ENCODE results near the gene GDA. TPM values are rescaled to one million over a fixed set of nuclear protein-coding genes. Genes with fewer than 3 reads are reported as not detected.

The GDA gene
- total RNA-seq, 2 experiments from 2014 or later, result not detected

DNA sequence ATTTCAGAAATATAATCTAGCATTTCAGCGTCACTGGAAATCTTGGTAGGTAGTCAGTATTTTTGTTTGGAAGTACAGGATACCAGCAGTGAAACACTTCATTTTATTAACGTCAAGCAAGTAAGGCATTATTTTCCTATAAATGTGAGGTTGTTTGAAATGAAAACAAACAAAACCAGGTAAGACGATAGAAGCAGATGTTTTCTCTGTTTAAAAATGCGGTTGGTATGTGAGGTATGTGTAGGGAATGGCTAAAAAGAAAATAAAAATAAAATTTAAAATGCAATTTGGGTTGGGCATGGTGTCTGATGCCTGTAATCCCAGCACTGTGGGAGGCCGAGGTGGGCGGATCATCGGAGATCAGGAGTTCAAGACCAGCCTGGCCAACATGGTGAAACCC lies 16.1 kb downstream of the GDA start:
- Mint-ChIP-seq H3K27me3 (peaks cover 4% of the 10 kb centered on the region), H3K4me1 (ENCODE audit: low read depth) (no peaks in the 10 kb centered on the region), H3K9me3 (no peaks in the 10 kb centered on the region), H3K36me3 (ENCODE audit: low read depth) (no peaks in the 10 kb centered on the region), H3K4me3 (no peak overlapping the region), H3K27ac (no peak overlapping the region)
- DNase-seq, result no peak
- TF ChIP-seq, protein P1, sequence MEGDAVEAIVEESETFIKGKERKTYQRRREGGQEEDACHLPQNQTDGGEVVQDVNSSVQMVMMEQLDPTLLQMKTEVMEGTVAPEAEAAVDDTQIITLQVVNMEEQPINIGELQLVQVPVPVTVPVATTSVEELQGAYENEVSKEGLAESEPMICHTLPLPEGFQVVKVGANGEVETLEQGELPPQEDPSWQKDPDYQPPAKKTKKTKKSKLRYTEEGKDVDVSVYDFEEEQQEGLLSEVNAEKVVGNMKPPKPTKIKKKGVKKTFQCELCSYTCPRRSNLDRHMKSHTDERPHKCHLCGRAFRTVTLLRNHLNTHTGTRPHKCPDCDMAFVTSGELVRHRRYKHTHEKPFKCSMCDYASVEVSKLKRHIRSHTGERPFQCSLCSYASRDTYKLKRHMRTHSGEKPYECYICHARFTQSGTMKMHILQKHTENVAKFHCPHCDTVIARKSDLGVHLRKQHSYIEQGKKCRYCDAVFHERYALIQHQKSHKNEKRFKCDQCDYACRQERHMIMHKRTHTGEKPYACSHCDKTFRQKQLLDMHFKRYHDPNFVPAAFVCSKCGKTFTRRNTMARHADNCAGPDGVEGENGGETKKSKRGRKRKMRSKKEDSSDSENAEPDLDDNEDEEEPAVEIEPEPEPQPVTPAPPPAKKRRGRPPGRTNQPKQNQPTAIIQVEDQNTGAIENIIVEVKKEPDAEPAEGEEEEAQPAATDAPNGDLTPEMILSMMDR (IDR thresholded peaks at IDR 0.05), result no peak
- ChIA-PET POLR2A (no interaction called here), CTCF (no interaction called here)
- no peak for ATAC-seq
- intact Hi-C loops (cut with micrococcal nuclease), result no loop called here

DNA sequence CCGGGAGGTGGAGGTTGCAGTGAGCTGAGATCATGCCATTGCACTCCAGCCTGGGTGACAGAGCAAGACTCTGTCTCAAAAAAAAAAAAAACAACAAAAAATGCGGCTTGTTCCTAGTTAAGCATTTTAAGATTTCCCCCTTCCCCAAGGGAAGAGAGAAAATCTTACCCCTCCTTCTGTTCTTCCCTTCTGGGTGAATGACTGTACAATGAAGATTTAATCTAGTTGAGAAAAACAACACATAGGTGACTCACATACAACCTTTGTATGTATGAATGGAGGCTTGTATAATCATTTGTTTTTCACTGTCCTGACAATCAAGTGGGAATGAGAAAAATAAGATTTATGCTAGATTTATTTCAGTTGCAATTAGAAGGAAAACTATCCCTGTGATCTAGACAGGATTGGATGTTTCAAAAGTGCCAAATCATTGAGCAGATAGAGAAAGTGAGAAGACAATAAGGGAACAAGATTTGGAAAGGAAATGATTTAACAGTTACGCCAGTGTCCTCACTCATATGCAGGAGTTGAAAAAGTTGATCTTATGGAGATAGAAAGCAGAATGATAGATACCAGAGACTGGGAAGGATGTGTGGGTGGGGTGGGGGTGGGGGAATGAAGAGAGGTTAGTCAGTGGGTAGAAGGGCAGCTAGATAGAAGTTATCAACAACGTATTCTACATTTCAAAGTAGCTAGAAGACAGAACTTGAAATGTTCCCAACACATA lies 16.7 kb downstream of the GDA start:
- Mint-ChIP-seq H3K4me3 (no peak overlapping the region), H3K4me1 (ENCODE audit: low read depth) (no peaks in the 10 kb centered on the region), H3K27me3 (peaks cover 4% of the 10 kb centered on the region), H3K9me3 (no peaks in the 10 kb centered on the region), H3K27ac (no peak overlapping the region), H3K36me3 (ENCODE audit: low read depth) (no peaks in the 10 kb centered on the region)
- DNase-seq, result no peak
- TF ChIP-seq, protein P1 (IDR thresholded peaks at IDR 0.05), result no peak
- POLR2A ChIA-PET, result no interaction called here
- no peak for ATAC-seq
- CTCF ChIA-PET, result no interaction called here
- intact Hi-C loops (cut with micrococcal nuclease), result no loop called here

DNA sequence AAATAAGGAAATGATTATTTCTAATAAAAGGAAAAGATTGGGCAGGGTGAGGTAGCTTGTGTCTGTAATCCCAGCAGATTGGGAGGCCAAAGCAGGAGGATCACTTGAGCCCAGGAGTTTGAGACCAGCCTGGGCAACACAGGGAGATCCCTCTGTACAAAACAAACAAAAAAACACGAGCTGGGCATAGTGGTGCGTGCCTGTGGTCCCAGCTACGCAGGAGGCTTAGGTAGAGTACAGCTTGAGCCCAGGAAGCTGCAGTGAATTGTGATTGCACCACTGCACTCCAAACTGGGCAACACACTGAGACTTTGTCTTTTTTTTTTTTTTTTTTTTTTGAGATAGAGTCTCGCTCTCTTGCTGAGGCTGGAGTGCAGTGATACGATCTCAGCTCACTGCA lies 18.8 kb downstream of the GDA start:
- TF ChIP-seq, protein P1 (IDR thresholded peaks at IDR 0.05), result no peak
- ATAC-seq (no peak), DNase-seq (no peak)
- H3K9me3 Mint-ChIP-seq, result no peaks in the 10 kb centered on the region
- CTCF ChIA-PET, result interaction anchor here (0.7 to 0.9 kb wide), 3 partner anchors 10 to 14 kb away, joined by 3 read pairs; no protein-coding TSS in a partner anchor
- H3K27me3 Mint-ChIP-seq, result peaks cover 4% of the 10 kb centered on the region
- no peaks in the 10 kb centered on the region for H3K36me3 Mint-ChIP-seq (ENCODE audit: low read depth)
- no peaks in the 10 kb centered on the region for H3K4me1 Mint-ChIP-seq (ENCODE audit: low read depth)
- no peak overlapping the region for H3K4me3 Mint-ChIP-seq
- POLR2A ChIA-PET, result no interaction called here
- intact Hi-C loops (cut with micrococcal nuclease), result no loop called here
- no peak overlapping the region for H3K27ac Mint-ChIP-seq

DNA sequence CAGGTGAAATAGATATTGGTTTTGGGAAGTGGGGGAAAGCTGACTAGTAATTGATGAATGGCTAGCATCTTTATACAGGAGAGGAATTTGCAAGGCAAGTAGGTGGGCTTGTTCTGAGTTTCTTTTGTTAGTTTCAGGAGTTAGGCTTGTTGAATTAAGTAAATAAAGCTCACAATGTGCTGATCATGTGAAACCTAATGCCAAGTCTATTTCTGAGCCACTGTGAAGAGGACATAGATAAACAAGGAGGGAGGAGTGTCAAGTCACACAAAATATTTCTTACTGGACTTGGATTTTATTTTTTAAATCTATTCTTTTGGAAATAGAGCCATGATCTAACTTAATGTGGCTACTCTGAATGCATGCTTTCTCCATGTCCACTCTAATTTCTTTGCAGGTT lies 19.9 kb downstream of the GDA start:
- DNase-seq (no peak), ATAC-seq (no peak)
- TF ChIP-seq, protein P1 (IDR thresholded peaks at IDR 0.05), result no peak
- Mint-ChIP-seq H3K4me3 (no peak overlapping the region), H3K4me1 (ENCODE audit: low read depth) (no peaks in the 10 kb centered on the region), H3K9me3 (no peaks in the 10 kb centered on the region), H3K27me3 (peaks cover 6% of the 10 kb centered on the region), H3K36me3 (ENCODE audit: low read depth) (no peaks in the 10 kb centered on the region), H3K27ac (no peak overlapping the region)
- POLR2A ChIA-PET, result no interaction called here
- CTCF ChIA-PET, result no interaction called here
- intact Hi-C loops (cut with micrococcal nuclease), result no loop called here

DNA sequence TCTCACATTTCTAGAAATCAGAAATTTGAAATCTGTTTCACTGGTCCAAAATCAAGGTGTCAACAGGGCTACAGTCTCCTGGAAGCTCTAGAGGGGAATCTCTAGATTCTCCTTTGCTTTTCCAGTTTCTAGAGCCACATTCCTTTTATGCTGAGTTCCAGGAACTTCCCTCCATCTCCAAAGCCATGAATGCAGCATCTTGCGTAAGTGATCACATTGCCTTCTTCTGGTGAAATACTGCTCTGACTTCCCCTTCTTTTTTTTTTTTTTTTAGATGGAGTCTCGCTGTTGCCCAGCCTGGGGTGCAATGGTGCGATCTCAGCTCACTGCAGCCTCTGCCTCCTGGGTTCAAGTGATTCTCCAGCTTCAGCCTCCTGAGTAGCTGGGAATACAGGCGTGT lies 23.8 kb downstream of the GDA start:
- ChIA-PET POLR2A (no interaction called here), CTCF (interaction anchor here (2.4 kb wide), 1 partner anchor 134 kb away, joined by 9 read pairs; no protein-coding TSS in a partner anchor)
- peaks cover 1% of the 10 kb centered on the region for H3K27me3 Mint-ChIP-seq
- H3K4me3 Mint-ChIP-seq, result no peak overlapping the region
- intact Hi-C loops (cut with micrococcal nuclease), result no loop called here
- no peaks in the 10 kb centered on the region for H3K9me3 Mint-ChIP-seq
- no peaks in the 10 kb centered on the region for H3K36me3 Mint-ChIP-seq (ENCODE audit: low read depth)
- ATAC-seq, result no peak
- no peak for DNase-seq
- no peaks in the 10 kb centered on the region for H3K4me1 Mint-ChIP-seq (ENCODE audit: low read depth)
- TF ChIP-seq, protein P1 (IDR thresholded peaks at IDR 0.05), result no peak
- H3K27ac Mint-ChIP-seq, result no peak overlapping the region
